Activated naive CD4-positive, alpha-beta T cell treated with anti-CD3 and anti-CD28 coated beads, Interleukin-2, amount 50 U/mL, for 16 hours (primary cell): ENCODE results near the gene PDXK.

Experiments used
- DNase-seq: peaks from one replicate; pipeline ENCODE4 v3.0.0-alpha.2; 2020

The PDXK gene

DNA sequence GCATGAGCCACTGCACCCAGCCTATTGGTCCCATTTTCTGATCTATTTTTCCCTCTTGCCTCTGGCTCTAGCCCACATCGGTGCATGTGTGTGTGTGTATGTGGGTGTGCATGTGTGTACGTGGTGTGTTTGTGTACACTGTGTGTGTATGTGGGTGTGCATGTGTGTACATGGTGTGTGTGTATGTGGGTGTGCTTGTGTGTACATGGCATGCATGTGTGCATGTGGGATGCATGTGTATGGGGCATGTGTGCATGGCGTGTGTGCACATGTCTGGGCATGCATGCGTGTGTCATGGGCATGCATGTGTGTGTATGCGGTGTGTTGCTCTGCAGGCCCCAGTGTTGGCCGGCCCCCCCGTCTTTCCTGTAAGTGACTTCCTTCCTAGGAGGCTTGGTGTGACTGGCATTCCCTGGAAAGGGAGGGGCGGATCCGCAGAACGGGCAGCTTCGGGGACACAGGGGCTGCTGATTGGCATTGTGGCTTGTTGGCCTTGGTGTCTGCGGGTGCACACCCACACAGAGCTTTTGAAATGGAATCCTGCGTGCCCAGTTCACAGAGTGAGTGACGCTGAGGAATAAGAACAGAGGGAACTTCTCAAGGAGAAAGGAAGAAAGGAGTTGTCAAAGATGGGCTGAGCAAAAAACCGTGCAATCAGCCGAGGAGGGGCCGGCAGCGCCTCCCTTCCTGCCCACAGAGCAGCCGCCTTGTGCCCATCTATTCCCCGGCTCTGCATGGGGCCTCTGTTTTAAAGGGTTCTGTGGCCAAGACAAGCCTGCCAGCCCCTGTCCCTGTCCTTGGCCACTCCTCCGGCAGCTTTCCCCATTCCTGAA is 8.0 kb downstream of the PDXK start:
- no peak for DNase-seq

- no peak for DNase-seq
Measured at GRCh38 chr21:43727519-43728153, 8.7 kb downstream of the PDXK start.

GRCh38 chr21:43728154-43728466 is 9.2 kb downstream of the PDXK start:
- DNase-seq, result no peak

- peak; percentile 66 for DNase-seq
Measured at GRCh38 chr21:43728467-43729390, 9.8 kb downstream of the PDXK start.

DNA sequence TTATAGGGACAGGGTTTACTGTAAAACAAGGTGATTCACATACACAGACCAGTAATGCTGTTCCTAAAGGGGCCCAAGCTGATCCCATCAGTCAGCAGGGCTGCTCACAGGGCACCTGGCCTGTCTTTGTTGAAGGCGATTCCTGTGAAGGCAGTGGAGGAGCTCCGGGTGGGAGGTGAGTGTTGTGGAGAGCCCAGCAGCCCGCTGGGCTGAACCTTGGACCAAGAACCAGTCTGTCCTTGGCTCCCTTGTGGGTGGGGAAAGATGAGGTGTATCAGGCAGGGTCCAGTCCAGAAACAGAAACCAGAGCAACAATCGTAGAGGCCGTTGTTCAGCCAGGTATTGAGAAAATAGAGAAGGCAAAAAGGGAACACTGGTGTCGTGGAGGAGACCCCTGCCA is 12.5 kb downstream of the PDXK start:
- no peak for DNase-seq

DNA sequence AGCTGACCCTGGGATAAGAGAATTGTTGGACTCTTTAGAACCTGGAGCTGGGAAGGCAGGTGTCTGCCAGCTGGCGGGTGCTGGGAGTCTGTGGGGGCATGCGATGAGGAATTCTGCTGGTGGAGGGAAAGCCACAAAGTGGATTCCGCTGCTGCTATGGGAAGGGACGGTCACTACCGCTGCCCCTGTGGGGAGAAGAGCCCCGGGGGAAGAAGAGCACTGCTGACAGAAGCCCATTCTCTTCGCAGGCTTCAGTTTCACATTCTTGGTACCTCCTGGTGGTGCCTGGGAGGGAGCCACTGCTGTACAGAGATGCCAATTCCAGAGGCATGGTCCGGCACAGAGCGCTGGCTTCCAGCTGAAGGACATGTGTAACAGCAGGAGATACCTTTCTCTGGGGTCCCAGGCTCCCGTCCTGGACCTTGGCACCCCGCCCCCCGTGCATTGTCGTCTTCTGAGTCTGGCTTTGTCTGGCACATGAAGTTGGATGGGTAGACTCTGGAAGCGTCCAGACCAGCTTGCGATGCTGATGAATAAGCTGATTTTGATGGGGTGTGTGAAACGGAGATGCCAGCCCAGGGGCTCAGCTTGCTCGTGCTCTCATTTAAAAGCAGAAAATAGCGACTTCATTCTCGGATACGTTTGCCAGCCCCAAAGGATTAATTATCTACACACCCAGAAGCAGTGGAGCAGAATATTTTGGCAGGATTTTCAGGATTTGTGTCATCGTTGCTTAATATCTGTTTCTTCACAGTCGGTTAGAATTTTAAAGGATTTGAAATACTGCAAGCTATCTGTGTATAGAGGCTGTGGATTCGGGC is 13.2 kb downstream of the PDXK start:
- no peak for DNase-seq

DNA sequence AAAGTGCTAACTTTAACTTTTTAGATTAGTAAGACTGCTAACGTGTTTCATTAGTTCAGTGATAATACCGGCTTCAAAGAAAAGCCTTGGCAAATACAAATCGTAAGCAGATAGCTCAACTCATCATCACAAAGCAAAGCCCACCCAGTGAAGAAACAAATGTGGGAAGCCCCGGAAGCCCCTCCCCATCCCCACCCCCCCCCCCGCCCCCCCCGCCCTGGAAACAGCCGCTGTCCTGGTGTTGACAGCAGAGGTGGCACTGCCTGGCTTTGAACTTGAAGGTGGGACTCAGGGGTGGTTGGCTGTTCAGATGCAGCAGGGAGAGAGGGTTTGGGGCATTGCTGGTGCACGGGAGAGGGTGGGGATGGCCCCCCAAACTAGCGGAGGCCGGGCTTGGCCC is 14.1 kb downstream of the PDXK start:
- no peak for DNase-seq

DNA sequence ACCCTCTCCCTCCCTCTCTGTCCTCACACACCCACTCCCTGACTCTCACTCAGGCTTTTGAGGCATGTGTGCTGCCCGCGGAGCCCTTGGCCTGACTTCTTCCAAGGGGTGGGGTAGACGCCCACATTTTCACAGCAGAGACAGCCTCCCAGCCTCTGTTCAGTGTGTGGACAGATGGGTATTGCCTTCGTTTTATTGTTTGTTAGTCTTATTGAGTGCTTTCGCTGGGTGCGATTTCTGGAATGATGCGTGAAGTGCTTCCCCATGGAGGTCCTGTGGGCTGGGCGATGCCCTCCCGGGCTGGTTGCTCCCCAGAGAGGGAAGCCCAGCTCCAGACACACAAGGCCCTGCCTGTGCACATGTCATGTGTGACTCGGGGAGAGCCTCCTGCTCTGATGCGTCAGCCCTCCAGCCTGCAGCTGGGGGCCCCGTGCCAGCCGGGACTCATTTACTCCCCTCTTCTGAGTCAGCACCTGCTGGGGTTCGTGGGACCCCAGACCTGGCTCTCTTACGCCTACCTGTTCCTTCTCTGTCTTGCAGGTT is 14.7 kb downstream of the PDXK start:
- no peak for DNase-seq

DNA sequence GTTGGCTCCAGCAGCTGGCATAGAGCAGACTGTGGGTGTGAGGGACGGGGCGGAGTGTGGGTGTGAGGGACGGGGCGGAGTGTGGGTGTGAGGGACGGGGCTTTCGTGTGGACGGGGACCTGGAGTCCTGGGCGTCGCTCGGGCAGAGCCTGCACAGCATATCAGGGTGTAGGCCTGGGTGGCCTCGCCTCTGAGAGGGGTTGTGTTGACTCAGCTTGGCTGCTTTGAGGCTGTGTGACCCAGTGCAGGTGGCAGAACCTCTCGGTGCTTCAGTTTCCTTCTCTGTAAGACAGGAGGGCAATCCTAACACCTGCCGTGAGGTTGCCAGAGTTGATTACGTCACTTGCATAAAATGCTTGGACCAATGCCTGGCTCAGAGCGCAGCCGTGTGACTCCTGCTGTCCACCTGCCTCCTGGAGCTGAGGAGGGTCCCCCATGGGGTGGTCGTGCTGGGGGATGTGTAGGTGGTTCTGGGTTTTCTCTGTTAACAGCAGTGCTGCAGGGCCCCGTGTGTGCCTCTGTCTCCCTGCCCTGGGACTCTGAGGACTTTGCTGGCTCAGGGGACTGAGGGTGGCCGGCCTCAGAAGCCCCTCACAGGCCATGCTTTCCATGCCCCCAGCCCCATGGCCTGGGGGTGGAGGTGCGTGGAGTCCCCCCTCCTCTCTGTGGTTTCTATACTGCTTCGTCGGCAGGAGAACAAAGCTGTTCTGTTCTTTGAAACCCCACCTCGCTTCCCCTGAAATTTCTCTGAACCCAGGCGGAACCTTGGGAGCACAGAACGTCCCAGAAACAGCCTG is 15.4 kb downstream of the PDXK start:
- DNase-seq, result no peak

GRCh38 chr21:43734928-43735229 is 15.9 kb downstream of the PDXK start:
- DNase-seq, result no peak

GRCh38 chr21:43735236-43736091 is 16.5 kb downstream of the PDXK start:
- no peak for DNase-seq

DNA sequence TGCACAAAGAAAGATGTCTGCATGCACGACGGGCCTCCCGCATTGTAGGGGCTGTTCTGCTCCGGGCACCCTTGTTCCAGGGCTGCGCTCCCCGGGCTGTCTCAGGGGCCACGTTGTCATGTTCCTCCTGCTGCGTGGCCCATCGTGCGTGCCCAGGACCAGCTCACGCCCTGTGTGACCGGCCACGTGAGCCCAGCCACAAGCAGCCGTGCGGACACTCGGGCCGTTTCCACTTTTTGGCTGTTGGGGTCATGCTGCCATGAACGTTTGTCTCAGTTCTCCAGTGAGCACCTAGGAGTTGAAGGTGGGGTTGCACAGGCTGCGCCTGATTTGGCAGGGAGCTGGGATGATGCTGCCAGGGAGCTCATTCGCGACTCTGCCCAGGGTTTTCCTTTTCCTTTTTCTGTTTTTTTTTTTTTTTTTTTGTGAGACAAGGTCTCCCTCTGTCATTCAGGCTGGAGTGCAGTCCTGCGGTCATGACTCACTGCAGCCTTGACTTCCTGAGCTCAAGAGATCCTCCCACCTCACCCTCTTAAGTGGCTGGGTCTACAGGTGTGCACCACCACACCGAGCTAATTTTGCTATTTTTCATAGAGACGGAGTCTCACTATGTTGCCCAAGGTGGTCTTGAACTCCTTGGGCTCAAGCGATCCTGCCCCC is 17.4 kb downstream of the PDXK start:
- DNase-seq, result no peak

DNA sequence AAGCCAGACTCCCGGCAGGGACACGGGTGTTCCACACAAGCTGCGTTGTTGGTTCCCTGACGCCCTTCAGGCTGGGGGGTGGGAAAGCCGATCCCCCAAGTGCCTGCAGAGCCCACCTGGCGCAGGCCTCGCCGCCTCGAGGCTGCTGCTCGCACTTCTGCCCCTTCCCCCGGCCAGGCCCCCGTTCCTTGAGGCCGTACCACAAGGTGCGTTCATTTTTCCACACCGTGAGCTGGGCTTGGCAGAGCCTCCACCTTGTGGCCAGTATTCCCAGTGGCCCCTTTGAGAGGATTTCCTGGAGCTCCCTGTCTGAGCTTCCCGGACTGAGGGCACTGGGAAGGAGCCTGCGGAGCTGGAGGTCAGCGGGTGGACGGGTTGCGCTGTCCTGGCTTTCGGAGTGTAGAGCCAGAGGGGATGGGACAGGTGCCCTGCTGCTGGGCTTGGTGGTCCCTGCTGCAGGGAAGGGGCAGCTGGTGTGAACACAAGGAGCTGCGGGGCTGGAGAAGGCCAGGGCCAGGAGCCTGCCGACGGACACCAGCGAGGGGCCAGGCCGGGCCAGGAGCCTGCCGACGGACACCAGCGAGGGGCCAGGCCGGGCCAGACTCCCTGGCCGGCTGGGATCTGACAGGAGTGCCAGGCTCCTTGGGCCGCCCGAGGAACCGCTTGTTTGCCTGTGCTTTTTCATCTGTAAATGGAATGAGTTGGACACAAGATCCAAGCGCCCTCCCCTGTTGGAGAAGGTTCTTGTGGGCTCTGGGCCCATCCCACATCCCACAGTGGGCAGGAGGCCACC is 18.4 kb downstream of the PDXK start:
- no peak for DNase-seq

- DNase-seq, result no peak
Measured at GRCh38 chr21:43739621-43740435, 20.9 kb downstream of the PDXK start.

GRCh38 chr21:43740497-43741156 is 21.7 kb downstream of the PDXK start:
- no peak for DNase-seq

DNA sequence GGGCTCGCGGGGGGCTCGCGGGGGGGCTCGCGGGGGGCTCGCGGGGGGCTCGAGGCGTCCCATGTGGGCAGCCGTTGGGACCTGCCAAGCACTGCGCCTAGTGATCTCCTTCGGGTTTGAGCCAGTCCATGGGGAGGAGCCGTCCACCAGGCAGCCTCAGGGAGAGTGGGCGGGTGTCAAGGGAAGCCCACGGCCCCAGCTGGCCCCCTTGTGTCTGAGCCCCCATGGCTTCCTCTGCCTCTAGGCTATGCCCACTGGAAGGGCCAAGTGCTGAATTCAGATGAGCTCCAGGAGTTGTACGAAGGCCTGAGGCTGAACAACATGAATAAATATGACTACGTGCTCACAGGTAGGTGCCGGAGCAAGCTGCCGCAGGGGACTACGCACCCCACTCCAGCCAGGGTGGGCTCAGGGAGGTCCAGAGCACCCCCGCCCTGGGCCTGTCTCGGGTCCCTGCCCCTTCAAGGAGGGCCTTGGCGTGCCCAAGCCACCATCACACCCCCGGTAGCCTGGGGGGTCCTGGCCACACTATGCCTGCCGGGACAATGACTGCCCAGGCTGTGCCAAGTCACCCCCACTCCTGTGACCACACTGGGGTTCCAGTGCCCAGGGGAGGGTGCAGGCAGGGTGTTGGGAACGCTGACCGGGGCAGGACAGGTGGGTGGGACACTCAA is 22.6 kb downstream of the PDXK start:
- DNase-seq, result no peak

GRCh38 chr21:43743947-43744346 is 25.0 kb downstream of the PDXK start:
- DNase-seq, result no peak
